ENCODE results near the gene STK32B.

STK32B gene

GRCh38 chr4:5100986-5101385 is 49.7 kb downstream of the STK32B start:
- no peak overlapping the region for H3K4me3 ChIP-seq (ENCODE audit: low read depth, low read length)
- no peak for DNase-seq (ENCODE audit: low read depth)
- no peak for TF ChIP-seq CTCF (conservative IDR thresholded peaks at IDR 0.05; ENCODE audit: low read depth, low read length)

GRCh38 chr4:5101571-5101970 is 50.3 kb downstream of the STK32B start:
- no peak overlapping the region for H3K4me3 ChIP-seq (ENCODE audit: low read depth, low read length)
- DNase-seq (ENCODE audit: low read depth) = no peak
- no peak for TF ChIP-seq CTCF (conservative IDR thresholded peaks at IDR 0.05; ENCODE audit: low read depth, low read length)

GRCh38 chr4:5110901-5111300 is 59.6 kb downstream of the STK32B start:
- no peak for DNase-seq (ENCODE audit: low read depth)
- H3K4me3 ChIP-seq (ENCODE audit: low read depth, low read length) = no peak overlapping the region
- no peak for TF ChIP-seq CTCF (conservative IDR thresholded peaks at IDR 0.05; ENCODE audit: low read depth, low read length)

GRCh38 chr4:5112333-5113095 is 61.2 kb downstream of the STK32B start:
- no peak overlapping the region for H3K4me3 ChIP-seq (ENCODE audit: low read depth, low read length)
- no peak for DNase-seq (ENCODE audit: low read depth)
- TF ChIP-seq CTCF (conservative IDR thresholded peaks at IDR 0.05; ENCODE audit: low read depth, low read length) = no peak

- DNase-seq (ENCODE audit: low read depth) = no peak
- no peak for TF ChIP-seq CTCF (conservative IDR thresholded peaks at IDR 0.05; ENCODE audit: low read depth, low read length)
- H3K4me3 ChIP-seq (ENCODE audit: low read depth, low read length) = no peak overlapping the region
Measured at GRCh38 chr4:5114950-5115349, 63.7 kb downstream of the STK32B start.

- no peak for TF ChIP-seq CTCF (conservative IDR thresholded peaks at IDR 0.05; ENCODE audit: low read depth, low read length)
- DNase-seq (ENCODE audit: low read depth) = no peak
- H3K4me3 ChIP-seq (ENCODE audit: low read depth, low read length) = no peak overlapping the region
Measured at GRCh38 chr4:5118091-5118786, 67.0 kb downstream of the STK32B start.
